Cardiac muscle cell (in vitro differentiated cells and primary cell): ENCODE data around the gene TMEM14B. TPM values are rescaled to one million over a fixed set of nuclear protein-coding genes. Genes with fewer than 3 reads are reported as not detected.
A peak's percentile ranks its signal among the peaks of the same experiment; 100 is the strongest.
"Not testable (repeated sequence)": the region's sequence is repeated elsewhere in the genome, so short reads cannot be mapped to it uniquely, and the experiment has no call there.

ENCODE experiments used
- DNase-seq, 2 donors: peaks; one replicate each; pipeline versions ENCODE4 v3.0.0 to v3.0.0-alpha.2; 2010 to 2017; ENCODE audit warnings: low read depth in 1 of 2, low spot score in 1 of 2
- H3K27ac ChIP-seq: fragments of 200-600 bp; sonication (generic); 2 replicates; pipeline ENCODE4 v1.5.1; 2016
- H3K27me3 ChIP-seq: fragments of 200-600 bp; sonication (generic); 2 replicates; pipeline ENCODE4 v1.6.0; 2016; ENCODE audit warnings: control low read depth
- H3K36me3 ChIP-seq: fragments of 200-600 bp; sonication (generic); 2 replicates; pipeline ENCODE4 v1.5.1; 2016; ENCODE audit warnings: control low read depth
- H3K4me1 ChIP-seq: fragments of 200-600 bp; sonication (generic); 2 replicates; pipeline ENCODE4 v1.8.1; 2017; ENCODE audit warnings: low read depth, mild to moderate bottlenecking, mixed run types
- H3K4me3 ChIP-seq: fragments of 200-600 bp; sonication (generic); 2 replicates; pipeline ENCODE4 v1.5.1; 2016; ENCODE audit warnings: mild to moderate bottlenecking
- H3K9me3 ChIP-seq: fragments of 200-600 bp; sonication (generic); 2 replicates; pipeline ENCODE4 v1.5.1; 2017; ENCODE audit warnings: low read depth, mild to moderate bottlenecking, control low read depth
- CTCF ChIP-seq: IDR thresholded peaks from 2 replicates; pipeline ENCODE4 v1.5.1; 2012; ENCODE audit warnings: low read depth, mild to moderate bottlenecking, low read length
- polyA plus RNA-seq: library from polyadenylated mRNA; unstranded; fragments of >200 nt; fragmentation: Nextera tagmentation; extraction: Ambion mirVana; gene quantifications from 2 replicates; pipeline ENCODE4 v1.2.1, GENCODE V29; 2016
- total RNA-seq: library from RNA; depleted of rRNA; stranded (reverse); fragments of >200 nt; gene quantifications from 2 replicates; pipeline ENCODE4 v1.2.3, GENCODE V29; 2016

Gene TMEM14B
- total and polyA plus RNA-seq, 2 experiments from 2014 or later: 77.0 to 381 TPM

- no peaks in the 10 kb centered on the region for H3K9me3 ChIP-seq
- H3K27ac ChIP-seq: no peak overlapping the region
- H3K4me3 ChIP-seq: no peak overlapping the region
- H3K36me3 ChIP-seq: no peaks in the 10 kb centered on the region
- H3K4me1 ChIP-seq: no peaks in the 10 kb centered on the region
- TF ChIP-seq CTCF: no peak
- DNase-seq: no peak
- no peaks in the 10 kb centered on the region for H3K27me3 ChIP-seq
Measured at GRCh38 chr6:10740061-10740460, 7.5 kb upstream of the TMEM14B start.

DNA sequence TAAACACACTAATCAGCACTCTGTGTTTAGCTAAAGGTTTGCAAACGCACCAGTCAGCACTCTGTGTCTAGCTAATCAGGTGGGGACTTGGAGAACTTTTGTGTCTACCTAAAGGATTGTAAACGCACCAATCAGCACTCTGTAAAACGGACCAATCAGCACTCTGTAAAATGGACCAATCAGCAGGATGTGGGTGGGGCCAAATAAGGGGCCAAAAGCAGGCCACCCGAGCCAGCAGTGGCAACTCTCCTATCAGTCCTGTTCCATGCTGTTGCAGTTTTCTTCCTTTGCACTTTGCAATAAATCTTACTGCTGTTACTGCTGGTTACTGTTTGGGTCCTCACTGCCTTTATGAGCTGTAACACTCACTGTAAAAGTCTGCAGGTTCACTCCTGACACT, 6.0 kb upstream of the TMEM14B start:
- not testable (repeated sequence) for H3K9me3 ChIP-seq, DNase-seq, H3K27me3 ChIP-seq, H3K27ac ChIP-seq, H3K4me3 ChIP-seq, H3K36me3 ChIP-seq, H3K4me1 ChIP-seq

- TF ChIP-seq CTCF: no peak
- Histone ChIP-seq H3K27me3 (no peaks in the 10 kb centered on the region), H3K4me1 (peaks cover 6% of the 10 kb centered on the region), H3K36me3 (no peaks in the 10 kb centered on the region), H3K9me3 (no peaks in the 10 kb centered on the region), H3K27ac (no peak overlapping the region), H3K4me3 (no peak overlapping the region)
- no peak for DNase-seq
Measured at GRCh38 chr6:10742251-10742650, 5.4 kb upstream of the TMEM14B start.

- Histone ChIP-seq H3K4me1 (peaks cover 10% of the 10 kb centered on the region), H3K9me3 (no peaks in the 10 kb centered on the region), H3K4me3 (no peak overlapping the region), H3K27me3 (no peaks in the 10 kb centered on the region), H3K36me3 (no peaks in the 10 kb centered on the region), H3K27ac (no peak overlapping the region)
- DNase-seq: no peak
- no peak for TF ChIP-seq CTCF
Measured at GRCh38 chr6:10743515-10743914, 4.1 kb upstream of the TMEM14B start.

DNA sequence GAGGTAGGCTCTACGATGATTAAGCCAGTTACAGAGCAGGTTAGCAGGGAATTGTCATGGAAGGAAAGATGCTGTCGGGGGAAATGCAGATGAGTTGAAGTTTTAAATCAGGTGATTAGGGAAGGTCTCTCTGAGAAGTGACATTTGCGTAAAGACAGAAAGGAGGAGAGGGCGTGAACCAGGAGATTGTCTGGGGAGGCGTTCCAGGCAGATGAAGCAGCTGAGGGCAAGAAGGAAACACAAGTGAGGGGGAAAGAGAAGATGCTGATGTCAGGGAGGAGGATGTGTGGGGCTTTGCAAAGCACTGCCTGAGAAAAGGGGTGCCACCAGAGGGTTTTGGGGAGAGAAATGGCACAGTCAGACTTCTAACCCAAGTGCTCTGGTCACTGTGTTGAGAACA, 2.5 kb upstream of the TMEM14B start:
- Histone ChIP-seq H3K4me1 (peaks cover 26% of the 10 kb centered on the region), H3K27ac (peak overlapping the region; percentile 4), H3K27me3 (no peaks in the 10 kb centered on the region), H3K4me3 (no peak overlapping the region), H3K36me3 (no peaks in the 10 kb centered on the region), H3K9me3 (no peaks in the 10 kb centered on the region)
- TF ChIP-seq CTCF: no peak
- no peak for DNase-seq

- no peaks in the 10 kb centered on the region for H3K36me3 ChIP-seq
- peak overlapping the region; percentile 94 for H3K4me3 ChIP-seq
- H3K27me3 ChIP-seq: no peaks in the 10 kb centered on the region
- no peaks in the 10 kb centered on the region for H3K9me3 ChIP-seq
- TF ChIP-seq CTCF: no peak
- DNase-seq: no peak
- H3K27ac ChIP-seq: peak overlapping the region; percentile 3
- H3K4me1 ChIP-seq: peaks cover 43% of the 10 kb centered on the region
Measured at GRCh38 chr6:10746915-10747250, 722 bp upstream of the TMEM14B start.
